GM19328 (cell line): ENCODE results near the gene DYNLT4.
"Not testable (repeated sequence)": the region's sequence is repeated elsewhere in the genome, so short reads cannot be mapped to it uniquely, and the experiment has no call there.

Source experiments
- ATAC-seq: cut with Tn5 transposase; IDR thresholded peaks from one replicate; pipeline ENCODE4 v1.9.1; 2021; ENCODE audit warnings: mild to moderate bottlenecking, moderate library complexity; ENCODE audit not compliant: unreplicated experiment

Gene DYNLT4

DNA sequence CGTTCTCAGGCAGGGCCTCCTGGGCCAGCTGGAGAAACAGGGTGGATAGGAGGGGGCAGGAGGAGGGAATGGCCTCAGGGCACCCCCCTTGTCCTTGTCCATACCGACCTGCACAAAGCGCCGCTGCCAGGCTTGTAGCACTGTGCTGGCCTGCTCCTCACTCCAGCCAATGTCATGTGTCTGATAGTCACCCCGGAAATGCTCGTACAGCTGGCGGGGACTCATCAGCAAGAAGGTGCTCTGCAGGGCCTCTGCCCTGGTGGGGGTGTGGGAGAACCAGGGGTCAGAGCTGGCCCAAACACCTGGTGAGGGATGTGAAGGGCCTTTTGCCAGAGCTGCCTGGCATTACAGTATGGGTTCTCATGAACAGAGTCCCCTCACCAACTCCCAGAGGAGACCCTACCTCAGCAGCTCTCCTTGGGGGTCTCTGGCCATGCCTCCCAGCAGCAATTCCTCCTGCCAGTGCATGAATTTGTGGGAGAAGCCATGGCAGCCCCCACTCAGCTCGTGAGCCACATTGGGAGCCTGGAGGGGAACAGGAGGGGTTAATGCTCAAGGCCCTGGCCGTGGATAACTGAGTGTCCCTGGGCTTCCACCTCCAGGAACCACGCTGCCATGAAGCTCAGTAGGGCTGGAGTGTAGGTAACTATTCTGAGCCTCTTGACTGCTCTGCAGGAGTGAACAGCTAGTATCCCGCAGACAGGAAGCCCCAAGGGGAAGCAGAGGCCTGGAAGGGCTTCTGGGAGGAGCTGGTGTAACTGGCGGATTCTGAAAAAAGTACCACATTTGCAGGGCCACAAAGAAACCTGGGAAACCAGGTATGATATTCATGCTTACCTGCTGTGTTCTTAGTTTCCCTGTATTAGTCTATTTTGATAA lies 22.6 kb upstream of the DYNLT4 start:
- no peak for ATAC-seq

- ATAC-seq: no peak
Observed at GRCh38 chr1:44828841-44829440, 21.8 kb upstream of the DYNLT4 start.

DNA sequence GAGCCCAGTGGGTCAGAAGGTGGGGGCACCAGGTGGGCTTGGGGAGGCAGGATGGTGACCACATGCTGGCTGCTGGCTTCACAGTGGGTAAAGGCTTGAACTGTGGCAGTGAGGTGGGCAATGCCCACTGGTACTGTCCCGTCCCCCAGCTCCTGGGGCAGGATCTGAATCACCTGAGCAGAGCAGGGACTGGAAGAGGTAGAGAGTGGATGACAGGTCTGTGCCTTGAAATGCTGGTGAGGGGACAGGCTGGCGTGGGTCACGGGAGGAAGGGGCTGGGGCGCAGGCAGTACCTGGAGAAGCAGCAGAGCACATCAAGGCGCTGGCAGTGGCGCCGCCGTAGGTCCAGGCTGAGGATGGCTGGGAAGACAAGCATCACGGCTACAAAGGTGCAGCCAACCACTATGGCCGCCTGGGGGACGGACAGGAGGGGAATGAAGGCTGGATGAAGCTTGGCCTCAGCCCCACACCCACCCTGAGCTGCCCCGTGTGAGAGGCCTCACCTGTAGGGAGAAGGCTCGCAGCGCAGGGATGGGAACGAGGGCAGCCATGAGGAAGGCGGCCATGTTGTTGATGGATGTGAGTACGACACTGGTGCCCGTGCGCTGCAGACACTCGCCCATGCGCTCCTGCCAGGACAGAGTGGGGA lies 21.0 kb upstream of the DYNLT4 start:
- no peak for ATAC-seq

GRCh38 chr1:44827197-44828002 lies 20.2 kb upstream of the DYNLT4 start:
- ATAC-seq: no peak

GRCh38 chr1:44826375-44827196 lies 19.4 kb upstream of the DYNLT4 start:
- no peak for ATAC-seq

DNA sequence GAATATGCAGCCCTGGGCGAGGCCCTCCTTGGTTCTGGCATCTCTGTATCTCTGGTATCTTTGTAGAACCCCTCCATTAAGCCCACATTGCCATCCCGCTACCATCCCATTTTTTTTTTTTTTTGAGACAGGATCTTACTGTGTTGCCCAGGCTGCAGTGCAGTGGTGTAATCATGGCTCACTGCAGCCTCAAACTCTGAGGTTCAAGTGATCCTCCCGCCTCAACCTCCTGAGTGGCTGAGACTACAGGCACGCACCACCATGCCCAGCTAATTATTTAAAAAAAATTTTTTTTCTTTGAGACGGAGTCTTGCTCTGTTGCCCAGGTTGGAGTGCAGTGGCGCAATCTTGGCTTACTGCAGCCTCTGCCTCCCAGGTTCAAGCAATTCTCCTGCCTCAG lies 17.2 kb upstream of the DYNLT4 start:
- ATAC-seq: not testable (repeated sequence)

- no peak for ATAC-seq
Observed at GRCh38 chr1:44822981-44823451, 15.9 kb upstream of the DYNLT4 start.

DNA sequence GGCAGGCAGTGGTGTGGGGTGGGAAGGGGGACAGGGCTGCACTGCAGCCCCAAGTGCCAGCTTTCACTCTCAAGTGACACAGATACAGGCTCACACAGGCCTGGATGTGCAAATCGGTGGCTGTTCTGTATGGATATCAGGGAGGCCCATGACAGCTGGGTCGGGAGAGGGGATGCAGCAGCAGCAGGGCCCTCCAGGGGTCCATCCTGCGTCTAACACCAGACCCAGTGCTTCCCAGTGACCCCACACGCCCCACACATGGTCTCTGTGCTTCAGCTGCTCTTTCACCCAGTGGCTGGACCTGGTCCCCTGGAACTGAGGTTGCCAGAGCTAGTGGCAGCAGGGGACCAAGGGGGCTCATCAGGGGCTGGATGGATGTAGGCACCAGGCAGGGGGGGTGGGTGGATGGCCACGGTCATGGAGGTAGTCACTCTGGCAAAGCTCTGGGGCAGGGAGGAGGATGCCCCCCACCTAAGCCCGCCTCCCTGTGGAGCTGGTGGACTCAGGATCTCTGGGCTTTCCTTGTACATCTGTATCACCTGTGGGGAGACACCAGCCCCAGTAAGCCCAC lies 15.1 kb upstream of the DYNLT4 start:
- no peak for ATAC-seq

- no peak for ATAC-seq
Observed at GRCh38 chr1:44821240-44821715, 14.1 kb upstream of the DYNLT4 start.

GRCh38 chr1:44820328-44821239 lies 13.4 kb upstream of the DYNLT4 start:
- ATAC-seq: no peak

DNA sequence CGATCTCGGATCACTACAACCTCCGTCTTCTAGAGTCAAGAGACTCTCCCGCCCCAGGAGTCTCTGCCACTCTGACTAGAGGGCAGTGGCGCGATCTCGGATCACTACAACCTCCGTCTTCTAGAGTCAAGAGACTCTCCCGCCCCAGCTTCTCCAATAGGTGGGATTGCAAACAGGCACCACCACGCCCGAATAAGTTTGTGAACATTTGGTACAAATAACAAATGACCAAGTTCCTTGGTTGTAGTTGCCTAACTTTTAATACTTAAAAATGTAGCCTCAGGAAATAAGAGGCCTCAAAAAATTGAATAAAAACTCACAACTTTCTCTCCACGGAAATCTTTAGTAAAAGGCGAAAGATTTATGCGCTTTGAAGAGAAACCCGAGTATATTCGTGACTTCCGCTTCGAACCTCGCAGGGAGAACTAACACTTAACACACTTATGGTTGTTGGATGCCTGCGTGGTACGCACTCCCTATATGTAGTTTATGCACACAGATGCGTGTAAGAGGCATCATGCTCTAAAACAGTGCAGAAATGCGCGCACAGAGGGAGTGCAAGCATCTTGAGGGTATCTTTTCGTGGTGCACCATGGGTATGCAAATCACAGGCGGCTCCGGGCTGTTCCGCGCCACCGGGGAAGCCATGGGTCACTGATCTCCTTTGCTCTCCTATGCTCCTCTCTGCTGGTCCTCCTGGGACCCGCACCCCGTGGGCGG lies 12.6 kb upstream of the DYNLT4 start:
- ATAC-seq: peak; percentile 76

- no peak for ATAC-seq
Observed at GRCh38 chr1:44819196-44819607, 12.1 kb upstream of the DYNLT4 start.

DNA sequence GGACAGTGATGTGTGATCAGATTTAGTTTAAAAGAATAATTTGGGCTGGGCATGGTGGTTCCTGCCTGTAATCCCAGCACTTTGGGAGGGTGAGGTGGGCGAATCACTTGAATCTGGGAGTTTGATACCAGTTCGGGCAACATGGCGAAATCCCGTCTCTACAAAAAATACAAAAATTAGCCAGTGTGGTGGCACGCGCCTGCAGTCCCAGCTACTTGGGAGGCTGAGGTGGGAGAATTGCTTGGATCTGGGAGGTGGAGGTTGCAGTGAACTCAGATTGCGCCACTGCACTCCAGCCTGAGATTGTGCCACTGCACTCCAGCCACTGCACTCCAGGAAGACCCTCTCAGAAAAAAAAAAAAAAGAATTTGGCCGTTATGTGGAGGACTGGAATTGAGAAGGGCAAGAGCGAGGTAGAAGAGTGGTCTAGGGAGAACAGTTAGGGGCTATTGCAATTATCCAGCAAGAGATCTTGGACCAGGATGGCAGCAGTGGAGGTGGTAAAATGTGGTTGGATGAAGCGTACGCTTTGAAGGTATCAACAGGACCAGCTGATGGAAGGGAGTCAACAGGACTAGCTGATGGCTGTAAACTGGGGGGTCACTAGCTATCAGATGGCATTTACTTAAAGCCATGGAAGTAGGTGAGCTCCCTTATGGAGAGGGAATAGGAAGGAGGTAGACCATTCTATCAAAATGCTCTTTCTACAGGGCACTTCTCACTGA lies 10.8 kb upstream of the DYNLT4 start:
- ATAC-seq: no peak

- ATAC-seq: no peak
Observed at GRCh38 chr1:44817307-44817706, 10.2 kb upstream of the DYNLT4 start.

DNA sequence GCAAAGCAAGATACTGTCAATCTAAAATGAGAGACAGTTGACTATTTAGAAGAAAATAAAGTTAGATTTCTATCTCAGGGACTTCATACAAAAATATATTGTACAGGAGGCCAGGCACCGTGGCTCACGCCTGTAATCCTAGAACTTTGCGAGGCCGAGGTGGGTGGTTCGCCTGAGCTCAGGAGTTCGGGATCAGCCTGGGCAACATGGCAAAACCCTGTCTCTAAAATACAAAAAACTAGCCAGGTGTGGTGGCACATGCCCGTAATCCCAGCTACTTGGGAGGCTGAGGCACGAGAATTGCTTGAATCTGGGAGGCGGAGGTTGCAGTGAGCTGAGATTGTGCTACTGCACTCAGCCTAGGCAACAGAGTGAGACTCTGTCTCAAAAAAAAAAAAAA lies 8.8 kb upstream of the DYNLT4 start:
- ATAC-seq: not testable (repeated sequence)

DNA sequence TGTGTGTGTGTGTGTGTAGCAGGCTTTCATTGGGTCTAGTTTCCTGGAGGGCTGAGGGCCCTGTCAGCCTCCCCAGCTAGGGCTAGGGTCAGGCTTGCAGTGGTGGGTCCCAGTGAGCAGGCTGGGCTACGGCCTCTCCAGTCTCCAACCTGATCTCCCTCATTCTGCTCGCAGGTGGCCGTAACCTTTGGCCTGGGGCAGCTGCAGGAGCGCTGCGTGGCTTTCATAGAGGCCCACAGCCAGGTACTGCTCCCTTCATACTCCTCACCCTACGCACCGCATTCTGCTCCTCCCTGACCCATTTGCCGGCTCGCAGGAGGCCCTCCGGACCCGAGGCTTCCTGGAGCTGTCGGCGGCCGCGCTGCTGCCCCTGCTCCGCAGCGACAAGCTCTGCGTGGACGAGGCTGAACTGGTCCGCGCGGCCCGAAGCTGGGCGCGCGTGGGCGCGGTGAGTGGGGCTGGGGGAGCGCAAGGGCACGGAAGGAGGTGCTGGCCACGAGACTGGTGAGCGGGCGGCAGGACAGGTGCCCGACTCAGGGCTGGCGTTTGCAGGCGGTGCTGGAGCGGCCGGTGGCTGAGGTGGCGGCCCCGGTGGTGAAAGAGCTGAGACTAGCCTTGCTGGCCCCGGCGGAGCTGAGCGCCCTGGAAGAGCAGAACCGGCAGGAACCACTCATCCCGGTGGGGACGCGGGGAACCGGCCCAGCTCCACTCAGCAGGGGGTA lies 5.8 kb upstream of the DYNLT4 start:
- no peak for ATAC-seq

GRCh38 chr1:44811234-44811633 lies 4.1 kb upstream of the DYNLT4 start:
- no peak for ATAC-seq
